ENCODE results near the gene SPIN4.
"Not testable (repeated sequence)": the region's sequence is repeated elsewhere in the genome, so short reads cannot be mapped to it uniquely, and the experiment has no call there.

Gene SPIN4

GRCh38 chrX:63350941-63351616, at the start of gene SPIN4:
Gene SPIN4 (minus strand): TSS chrX:63351332. CDS start chrX:63350819, 513 bp downstream.
- no peaks in the 10 kb centered on the region for H3K36me3 ChIP-seq (ENCODE audit: low read depth)
- peak within 1 kb of the TSS; percentile 80 for H3K27ac ChIP-seq (ENCODE audit: poor library complexity, severe bottlenecking)
- peak; percentile 81 for DNase-seq (ENCODE audit: low spot score)
- peak within 1 kb of the TSS; percentile 64 for H3K4me3 ChIP-seq (ENCODE audit: severe bottlenecking)
- H3K27me3 ChIP-seq (ENCODE audit: insufficient read depth, poor library complexity, severe bottlenecking), result no peaks in the 10 kb centered on the region
- ATAC-seq (ENCODE audit: low read depth), result peak; percentile 92
- no peaks in the 10 kb centered on the region for H3K9me3 ChIP-seq (ENCODE audit: severe bottlenecking)
- TF ChIP-seq CTCF (IDR thresholded peaks at IDR 0.05; ENCODE audit: poor library complexity, severe bottlenecking), result no peak
- H3K4me1 ChIP-seq (ENCODE audit: insufficient read depth, poor library complexity, severe bottlenecking), result peaks cover 9% of the 10 kb centered on the region

GRCh38 chrX:63400340-63400739, 49.2 kb upstream of the SPIN4 start:
- no peaks in the 10 kb centered on the region for H3K27me3 ChIP-seq (ENCODE audit: insufficient read depth, poor library complexity, severe bottlenecking)
- no peaks in the 10 kb centered on the region for H3K36me3 ChIP-seq (ENCODE audit: low read depth)
- H3K9me3 ChIP-seq (ENCODE audit: severe bottlenecking), result no peaks in the 10 kb centered on the region
- no peaks in the 10 kb centered on the region for H3K4me1 ChIP-seq (ENCODE audit: insufficient read depth, poor library complexity, severe bottlenecking)
- H3K27ac ChIP-seq (ENCODE audit: poor library complexity, severe bottlenecking), result no peak overlapping the region
- no peak overlapping the region for H3K4me3 ChIP-seq (ENCODE audit: severe bottlenecking)
- DNase-seq (ENCODE audit: low spot score), result no peak
- no peak for TF ChIP-seq CTCF (IDR thresholded peaks at IDR 0.05; ENCODE audit: poor library complexity, severe bottlenecking)
- ATAC-seq (ENCODE audit: low read depth), result no peak

- TF ChIP-seq CTCF (IDR thresholded peaks at IDR 0.05; ENCODE audit: poor library complexity, severe bottlenecking), result no peak
- ATAC-seq (ENCODE audit: low read depth) (no peak), DNase-seq (ENCODE audit: low spot score) (no peak)
- no peaks in the 10 kb centered on the region for H3K27me3 ChIP-seq (ENCODE audit: insufficient read depth, poor library complexity, severe bottlenecking)
- no peak overlapping the region for H3K27ac ChIP-seq (ENCODE audit: poor library complexity, severe bottlenecking)
- no peaks in the 10 kb centered on the region for H3K4me1 ChIP-seq (ENCODE audit: insufficient read depth, poor library complexity, severe bottlenecking)
- H3K9me3 ChIP-seq (ENCODE audit: severe bottlenecking), result no peaks in the 10 kb centered on the region
- H3K4me3 ChIP-seq (ENCODE audit: severe bottlenecking), result no peak overlapping the region
- H3K36me3 ChIP-seq (ENCODE audit: low read depth), result no peaks in the 10 kb centered on the region
Measured at GRCh38 chrX:63394872-63395271, 43.7 kb upstream of the SPIN4 start.

GRCh38 chrX:63393094-63393493, 42.0 kb upstream of the SPIN4 start:
- not testable (repeated sequence) for H3K36me3 ChIP-seq (ENCODE audit: low read depth); H3K27me3 ChIP-seq (ENCODE audit: insufficient read depth, poor library complexity, severe bottlenecking); ATAC-seq (ENCODE audit: low read depth); H3K4me1 ChIP-seq (ENCODE audit: insufficient read depth, poor library complexity, severe bottlenecking); H3K9me3 ChIP-seq (ENCODE audit: severe bottlenecking); DNase-seq (ENCODE audit: low spot score); H3K4me3 ChIP-seq (ENCODE audit: severe bottlenecking); H3K27ac ChIP-seq (ENCODE audit: poor library complexity, severe bottlenecking)

GRCh38 chrX:63387411-63387810, 36.3 kb upstream of the SPIN4 start:
- Histone ChIP-seq H3K9me3 (ENCODE audit: severe bottlenecking) (no peaks in the 10 kb centered on the region), H3K27me3 (ENCODE audit: insufficient read depth, poor library complexity, severe bottlenecking) (no peaks in the 10 kb centered on the region), H3K4me1 (ENCODE audit: insufficient read depth, poor library complexity, severe bottlenecking) (no peaks in the 10 kb centered on the region), H3K4me3 (ENCODE audit: severe bottlenecking) (no peak overlapping the region), H3K36me3 (ENCODE audit: low read depth) (no peaks in the 10 kb centered on the region), H3K27ac (ENCODE audit: poor library complexity, severe bottlenecking) (no peak overlapping the region)
- DNase-seq (ENCODE audit: low spot score) (no peak), ATAC-seq (ENCODE audit: low read depth) (no peak)
- no peak for TF ChIP-seq CTCF (IDR thresholded peaks at IDR 0.05; ENCODE audit: poor library complexity, severe bottlenecking)

- DNase-seq (ENCODE audit: low spot score); H3K4me3 ChIP-seq (ENCODE audit: severe bottlenecking); H3K36me3 ChIP-seq (ENCODE audit: low read depth); ATAC-seq (ENCODE audit: low read depth); H3K9me3 ChIP-seq (ENCODE audit: severe bottlenecking); H3K27ac ChIP-seq (ENCODE audit: poor library complexity, severe bottlenecking); H3K4me1 ChIP-seq (ENCODE audit: insufficient read depth, poor library complexity, severe bottlenecking); H3K27me3 ChIP-seq (ENCODE audit: insufficient read depth, poor library complexity, severe bottlenecking): not testable (repeated sequence)
Measured at GRCh38 chrX:63384263-63384662, 33.1 kb upstream of the SPIN4 start.

- DNase-seq (ENCODE audit: low spot score); H3K4me1 ChIP-seq (ENCODE audit: insufficient read depth, poor library complexity, severe bottlenecking); H3K36me3 ChIP-seq (ENCODE audit: low read depth); ATAC-seq (ENCODE audit: low read depth); H3K27me3 ChIP-seq (ENCODE audit: insufficient read depth, poor library complexity, severe bottlenecking); H3K4me3 ChIP-seq (ENCODE audit: severe bottlenecking); H3K9me3 ChIP-seq (ENCODE audit: severe bottlenecking); H3K27ac ChIP-seq (ENCODE audit: poor library complexity, severe bottlenecking): not testable (repeated sequence)
Measured at GRCh38 chrX:63373012-63373411, 21.9 kb upstream of the SPIN4 start.

- H3K4me1 ChIP-seq (ENCODE audit: insufficient read depth, poor library complexity, severe bottlenecking); H3K36me3 ChIP-seq (ENCODE audit: low read depth); H3K27ac ChIP-seq (ENCODE audit: poor library complexity, severe bottlenecking); H3K4me3 ChIP-seq (ENCODE audit: severe bottlenecking); DNase-seq (ENCODE audit: low spot score); H3K27me3 ChIP-seq (ENCODE audit: insufficient read depth, poor library complexity, severe bottlenecking); H3K9me3 ChIP-seq (ENCODE audit: severe bottlenecking); ATAC-seq (ENCODE audit: low read depth): not testable (repeated sequence)
Measured at GRCh38 chrX:63367699-63368098, 16.6 kb upstream of the SPIN4 start.
